Occipital lobe (tissue), 2 donors: ENCODE results near the gene GPR180. TPM values are rescaled to one million over a fixed set of nuclear protein-coding genes. Genes with fewer than 3 reads are reported as not detected.
"Not testable (repeated sequence)": the region's sequence is repeated elsewhere in the genome, so short reads cannot be mapped to it uniquely, and the experiment has no call there.

Experiments
- DNase-seq: peaks from one replicate; lab custom pipeline; 2025; lab: John Stamatoyannopoulos, UW
- total RNA-seq: library from RNA; depleted of rRNA; stranded (reverse); fragments of >200 nt; gene quantifications from one replicate; pipeline ENCODE4 v1.2.3, GENCODE V29; 2014

Gene GPR180
- total RNA-seq, 1 donor from 2014 or later, result 10.6 TPM

GRCh38 chr13:94596575-94596971 is 5.1 kb upstream of the GPR180 start:
- no peak for DNase-seq

- no peak for DNase-seq
Measured at GRCh38 chr13:94598281-94598680, 3.4 kb upstream of the GPR180 start.

GRCh38 chr13:94599877-94600276 is 1.8 kb upstream of the GPR180 start:
- DNase-seq, result no peak

GRCh38 chr13:94602467-94602866 is 810 bp downstream of the GPR180 start:
- DNase-seq, result no peak

GRCh38 chr13:94607056-94607455 is 5.4 kb downstream of the GPR180 start:
- no peak for DNase-seq

GRCh38 chr13:94607939-94608338 is 6.3 kb downstream of the GPR180 start:
- no peak for DNase-seq

GRCh38 chr13:94608586-94608985 is 6.9 kb downstream of the GPR180 start:
- DNase-seq, result no peak

GRCh38 chr13:94609196-94609595 is 7.5 kb downstream of the GPR180 start:
- DNase-seq, result no peak

GRCh38 chr13:94610475-94610874 is 8.8 kb downstream of the GPR180 start:
- no peak for DNase-seq

GRCh38 chr13:94612050-94612449 is 10.4 kb downstream of the GPR180 start:
- DNase-seq, result no peak

- DNase-seq, result no peak
Measured at GRCh38 chr13:94613051-94613450, 11.4 kb downstream of the GPR180 start.

- no peak for DNase-seq
Measured at GRCh38 chr13:94617389-94618000, 15.8 kb downstream of the GPR180 start.

GRCh38 chr13:94620286-94620896 is 18.7 kb downstream of the GPR180 start:
- DNase-seq, result no peak

- no peak for DNase-seq
Measured at GRCh38 chr13:94622344-94622743, 20.7 kb downstream of the GPR180 start.

- DNase-seq, result no peak
Measured at GRCh38 chr13:94623316-94623715, 21.7 kb downstream of the GPR180 start.

GRCh38 chr13:94630858-94631257 is 29.2 kb downstream of the GPR180 start:
- DNase-seq, result no peak

GRCh38 chr13:94632226-94632980 is 30.7 kb downstream of the GPR180 start:
- no peak for DNase-seq

GRCh38 chr13:94636096-94636495 is 34.4 kb downstream of the GPR180 start:
- not testable (repeated sequence) for DNase-seq

GRCh38 chr13:94636942-94637578 is 35.4 kb downstream of the GPR180 start:
- no peak for DNase-seq

- DNase-seq, result not testable (repeated sequence)
Measured at GRCh38 chr13:94637677-94638076, 36.0 kb downstream of the GPR180 start.

- DNase-seq, result no peak
Measured at GRCh38 chr13:94640721-94641120, 39.1 kb downstream of the GPR180 start.

- DNase-seq, result no peak
Measured at GRCh38 chr13:94641409-94641941, 39.8 kb downstream of the GPR180 start.
